Measurements from ENCODE around the gene FYB1. TPM values are rescaled to one million over a fixed set of nuclear protein-coding genes. Genes with fewer than 3 reads are reported as not detected.

The FYB1 gene
- total RNA-seq, 2 experiments from 2014 or later = 82.8 to 83.0 TPM

DNA sequence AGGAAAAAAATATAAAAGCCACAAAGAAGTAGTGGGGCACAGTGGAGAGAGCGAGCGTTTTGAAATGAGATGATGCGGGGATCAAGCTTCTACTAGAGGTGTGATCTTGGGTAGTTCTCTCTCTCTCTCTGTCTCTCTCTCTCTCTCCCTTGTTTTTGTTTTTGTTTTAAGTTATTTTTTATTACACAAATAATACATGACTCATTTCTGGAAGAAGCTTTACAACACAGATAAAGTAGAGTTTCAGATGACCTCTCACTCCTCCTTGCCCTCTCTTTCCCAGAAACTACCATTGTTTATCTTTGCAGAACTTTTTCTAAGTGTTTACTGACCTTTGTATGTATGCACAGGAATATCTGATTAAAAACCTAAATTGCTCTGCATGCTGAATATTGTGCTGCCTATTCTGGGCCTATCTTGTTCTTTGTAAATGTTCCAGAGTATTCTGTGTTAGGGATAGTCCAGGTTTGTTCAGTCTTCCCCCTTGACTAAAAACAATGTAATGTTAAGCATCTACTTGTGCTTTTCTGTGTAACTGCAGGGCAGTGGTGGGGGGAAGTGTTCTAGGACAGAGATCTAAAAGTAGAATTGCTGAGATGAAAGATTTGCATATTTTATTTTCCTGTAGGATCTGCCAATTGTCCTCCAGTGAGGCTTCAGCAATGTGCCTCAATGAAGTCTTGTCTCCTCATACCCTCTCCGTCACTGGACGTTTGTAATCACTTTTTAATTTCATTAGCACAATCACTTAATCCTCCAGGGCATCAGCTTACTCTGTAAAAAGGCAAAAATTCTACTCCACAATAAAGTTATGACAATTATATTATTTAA, 52.0 kb downstream of the FYB1 start:
- CTCF ChIA-PET = interaction anchor here (0.8 to 1.0 kb wide), 2 partner anchors 9 to 19 kb away, joined by 3 read pairs; no protein-coding TSS in a partner anchor
- Mint-ChIP-seq H3K27ac (peak overlapping the region; percentile 78), H3K36me3 (ENCODE audit: low read depth) (peaks cover 48% of the 10 kb centered on the region), H3K9me3 (peaks cover 10% of the 10 kb centered on the region), H3K27me3 (no peaks in the 10 kb centered on the region), H3K4me1 (ENCODE audit: low read depth) (peaks cover 89% of the 10 kb centered on the region), H3K4me3 (peak overlapping the region; percentile 52)
- no peak for DNase-seq
- intact Hi-C loops (cut with micrococcal nuclease) = no loop called here
- POLR2A ChIA-PET = interaction anchor here (1.0 to 5.4 kb wide), 2 partner anchors 10 to 11 kb away, joined by 3 to 60 read pairs; no protein-coding TSS in a partner anchor
- TF ChIP-seq, protein P1, sequence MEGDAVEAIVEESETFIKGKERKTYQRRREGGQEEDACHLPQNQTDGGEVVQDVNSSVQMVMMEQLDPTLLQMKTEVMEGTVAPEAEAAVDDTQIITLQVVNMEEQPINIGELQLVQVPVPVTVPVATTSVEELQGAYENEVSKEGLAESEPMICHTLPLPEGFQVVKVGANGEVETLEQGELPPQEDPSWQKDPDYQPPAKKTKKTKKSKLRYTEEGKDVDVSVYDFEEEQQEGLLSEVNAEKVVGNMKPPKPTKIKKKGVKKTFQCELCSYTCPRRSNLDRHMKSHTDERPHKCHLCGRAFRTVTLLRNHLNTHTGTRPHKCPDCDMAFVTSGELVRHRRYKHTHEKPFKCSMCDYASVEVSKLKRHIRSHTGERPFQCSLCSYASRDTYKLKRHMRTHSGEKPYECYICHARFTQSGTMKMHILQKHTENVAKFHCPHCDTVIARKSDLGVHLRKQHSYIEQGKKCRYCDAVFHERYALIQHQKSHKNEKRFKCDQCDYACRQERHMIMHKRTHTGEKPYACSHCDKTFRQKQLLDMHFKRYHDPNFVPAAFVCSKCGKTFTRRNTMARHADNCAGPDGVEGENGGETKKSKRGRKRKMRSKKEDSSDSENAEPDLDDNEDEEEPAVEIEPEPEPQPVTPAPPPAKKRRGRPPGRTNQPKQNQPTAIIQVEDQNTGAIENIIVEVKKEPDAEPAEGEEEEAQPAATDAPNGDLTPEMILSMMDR (IDR thresholded peaks at IDR 0.05) = no peak
- peak; percentile 19 for ATAC-seq

DNA sequence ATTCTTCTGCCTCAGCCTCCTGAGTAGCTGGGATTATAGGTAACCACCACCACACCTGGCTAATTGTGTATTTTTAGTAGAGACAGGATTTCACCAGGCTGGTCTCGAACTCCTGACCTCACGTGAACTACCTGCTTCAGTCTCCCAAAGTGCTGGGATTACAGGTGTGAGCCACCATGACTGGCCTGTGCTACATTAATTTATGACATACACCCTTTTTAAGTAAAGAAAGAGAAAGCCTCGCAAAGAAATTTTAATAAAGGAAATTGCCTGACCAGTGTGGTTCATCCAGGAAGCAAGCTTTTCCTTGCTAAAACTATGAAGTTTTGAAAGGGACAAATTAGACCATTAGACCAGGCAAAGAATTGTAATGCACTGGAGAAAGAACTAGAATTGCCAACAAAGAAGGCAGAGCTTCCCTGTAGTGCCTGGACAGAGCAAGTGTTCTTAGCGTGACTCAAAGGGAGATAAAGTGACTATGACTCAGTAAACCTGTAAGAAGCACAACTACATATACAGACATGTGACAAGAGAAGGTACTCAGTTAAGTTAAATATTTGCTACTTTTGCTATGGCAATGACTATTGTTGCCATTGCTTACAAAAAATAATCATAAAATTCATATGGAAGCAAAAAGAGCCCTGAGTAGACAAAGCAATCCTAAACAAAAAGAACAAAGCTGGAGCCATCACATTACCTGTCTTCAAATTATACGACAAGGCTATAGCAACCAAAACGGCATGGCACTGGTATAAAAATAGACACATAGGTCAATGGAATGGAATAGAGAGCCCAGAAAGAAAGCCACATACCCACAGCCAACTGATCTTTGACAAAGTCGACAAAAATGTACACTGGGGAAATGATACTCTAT, 54.6 kb downstream of the FYB1 start:
- H3K27me3 Mint-ChIP-seq = no peaks in the 10 kb centered on the region
- peak overlapping the region; percentile 96 for H3K27ac Mint-ChIP-seq
- peaks cover 5% of the 10 kb centered on the region for H3K9me3 Mint-ChIP-seq
- peak; percentile 89 for ATAC-seq
- H3K4me3 Mint-ChIP-seq = peak overlapping the region; percentile 67
- POLR2A ChIA-PET = interaction anchor here (0.8 to 5.4 kb wide), 12 partner anchors 8 to 52 kb away, joined by 3 to 60 read pairs (median 6); no protein-coding TSS in a partner anchor
- peaks cover 38% of the 10 kb centered on the region for H3K36me3 Mint-ChIP-seq (ENCODE audit: low read depth)
- intact Hi-C loops (cut with micrococcal nuclease) = loop anchor here (1.0 kb wide), 1 partner anchor 11 kb away; no protein-coding TSS in a partner anchor
- TF ChIP-seq, protein P1 (IDR thresholded peaks at IDR 0.05) = no peak
- no peak for DNase-seq
- CTCF ChIA-PET = interaction anchor here (0.9 to 3.7 kb wide), 9 partner anchors 11 to 159 kb away, joined by 3 to 23 read pairs (median 6); no protein-coding TSS in a partner anchor
- H3K4me1 Mint-ChIP-seq (ENCODE audit: low read depth) = peaks cover 89% of the 10 kb centered on the region

DNA sequence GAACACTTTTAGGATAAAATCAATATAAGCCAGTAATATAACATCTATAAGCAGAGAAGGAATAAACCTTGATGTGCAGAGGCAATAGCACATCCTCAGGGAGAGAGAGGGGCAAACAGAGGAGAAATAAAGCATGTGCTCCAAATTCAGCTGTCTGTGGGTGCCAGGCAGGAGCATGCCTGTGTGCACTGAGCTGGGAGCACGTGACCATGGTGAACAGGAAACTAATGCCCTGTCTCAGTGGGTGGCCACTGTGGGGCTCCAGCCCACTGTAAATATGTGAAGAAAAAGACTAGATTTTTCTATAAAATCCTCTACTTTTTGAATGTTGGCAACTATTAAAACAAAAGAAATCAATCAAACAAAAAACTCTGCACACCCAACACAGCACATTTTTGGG, 55.3 kb downstream of the FYB1 start:
- Mint-ChIP-seq H3K36me3 (ENCODE audit: low read depth) (peaks cover 38% of the 10 kb centered on the region), H3K27ac (peak overlapping the region; percentile 96), H3K9me3 (peaks cover 5% of the 10 kb centered on the region), H3K4me3 (peak overlapping the region; percentile 67), H3K4me1 (ENCODE audit: low read depth) (peaks cover 89% of the 10 kb centered on the region), H3K27me3 (no peaks in the 10 kb centered on the region)
- POLR2A ChIA-PET = interaction anchor here (0.8 to 5.4 kb wide), 6 partner anchors 8 to 33 kb away, joined by 3 to 60 read pairs (median 13); no protein-coding TSS in a partner anchor
- CTCF ChIA-PET = interaction anchor here (1.4 to 3.7 kb wide), 6 partner anchors 12 to 159 kb away, joined by 3 to 23 read pairs (median 8); no protein-coding TSS in a partner anchor
- intact Hi-C loops (cut with micrococcal nuclease) = no loop called here
- DNase-seq = peak; percentile 70
- peak; percentile 53 for ATAC-seq
- TF ChIP-seq, protein P1 (IDR thresholded peaks at IDR 0.05) = no peak

DNA sequence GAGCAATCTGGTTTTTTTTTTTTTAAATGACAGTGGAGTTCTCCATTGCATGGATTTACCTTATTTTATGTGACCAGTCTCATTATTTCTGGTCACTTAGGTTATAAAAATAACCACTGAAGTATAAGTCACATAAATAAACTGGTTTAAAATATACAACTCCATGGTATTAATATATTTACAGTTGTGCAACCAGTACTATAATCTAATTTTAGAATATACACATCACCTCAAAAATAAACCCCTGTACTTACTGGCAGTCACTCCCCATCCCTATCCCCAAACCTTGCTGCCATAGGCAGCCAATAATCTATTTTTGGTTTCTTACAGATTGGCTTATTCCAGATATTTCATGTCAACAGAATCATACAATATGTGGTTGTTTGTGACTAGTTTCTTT, 57.8 kb downstream of the FYB1 start:
- Mint-ChIP-seq H3K9me3 (peaks cover 5% of the 10 kb centered on the region), H3K27me3 (no peaks in the 10 kb centered on the region), H3K36me3 (ENCODE audit: low read depth) (peaks cover 33% of the 10 kb centered on the region), H3K27ac (peak overlapping the region; percentile 69), H3K4me3 (peak overlapping the region; percentile 24), H3K4me1 (ENCODE audit: low read depth) (peaks cover 88% of the 10 kb centered on the region)
- TF ChIP-seq, protein P1 (IDR thresholded peaks at IDR 0.05) = no peak
- DNase-seq = no peak
- no peak for ATAC-seq
- CTCF ChIA-PET = interaction anchor here (1.0 kb wide), 1 partner anchor 26 kb away, joined by 4 read pairs; no protein-coding TSS in a partner anchor
- POLR2A ChIA-PET = no interaction called here
- intact Hi-C loops (cut with micrococcal nuclease) = no loop called here

Data from activated CD8-positive, alpha-beta T cell treated with anti-CD3 and anti-CD28 coated beads for 36 hours (primary cell).